ENCODE results near the gene RAB20.

RAB20 gene

DNA sequence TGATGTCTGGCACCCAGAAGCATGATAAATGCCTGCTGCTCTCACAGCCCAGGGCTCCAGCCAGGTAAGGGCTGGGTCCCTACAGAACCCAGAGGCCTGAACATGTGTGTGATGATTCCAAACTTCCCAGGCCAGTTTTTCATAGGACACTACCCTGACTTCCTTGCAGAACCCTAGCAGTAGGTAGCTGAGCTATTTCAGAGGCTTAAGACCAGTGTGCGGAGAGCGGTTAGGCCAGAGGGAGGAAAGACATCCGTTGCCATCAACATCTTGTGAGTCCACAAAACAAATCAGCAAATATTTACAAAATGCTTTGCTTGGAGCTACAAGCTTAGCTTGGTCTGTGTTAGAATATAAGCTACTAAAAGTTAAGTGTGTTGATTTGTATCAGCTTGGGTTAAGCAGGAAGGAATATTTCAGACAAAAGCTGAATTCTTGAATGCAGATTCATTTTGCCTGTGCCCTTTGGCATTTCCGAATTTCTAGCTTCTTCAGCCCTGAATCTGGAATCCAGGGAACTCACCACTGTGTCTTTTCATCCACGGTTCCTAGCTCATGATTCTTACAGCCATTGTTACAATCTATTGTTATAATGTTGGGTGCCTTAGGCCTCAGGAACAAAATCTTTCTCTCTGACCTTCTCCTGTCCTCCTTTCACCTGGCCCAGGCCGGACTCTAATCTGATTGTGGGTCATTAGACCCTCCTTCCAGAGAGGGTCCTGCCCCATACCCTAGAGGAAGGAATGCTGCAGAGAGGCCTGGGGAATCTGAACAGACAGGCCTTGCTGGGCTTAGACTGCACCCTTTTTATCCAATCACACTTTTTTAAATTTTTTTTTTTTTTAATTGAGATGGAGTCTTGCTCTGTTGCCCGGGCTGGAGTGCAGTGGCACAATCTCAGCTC is 12.4 kb downstream of the RAB20 start:
- POLR2A ChIA-PET = no interaction called here
- TF ChIP-seq SUZ12 (IDR thresholded peaks at IDR 0.05) (no peak), HDGF (IDR thresholded peaks at IDR 0.05; ENCODE audit: borderline replicate concordance) (no peak)
- DNase-seq (ENCODE audit: extremely low spot score) = no peak
- CTCF ChIA-PET = interaction anchor here (0.5 kb wide), 1 partner anchor 10 kb away, joined by 7 read pairs; no protein-coding TSS in a partner anchor

DNA sequence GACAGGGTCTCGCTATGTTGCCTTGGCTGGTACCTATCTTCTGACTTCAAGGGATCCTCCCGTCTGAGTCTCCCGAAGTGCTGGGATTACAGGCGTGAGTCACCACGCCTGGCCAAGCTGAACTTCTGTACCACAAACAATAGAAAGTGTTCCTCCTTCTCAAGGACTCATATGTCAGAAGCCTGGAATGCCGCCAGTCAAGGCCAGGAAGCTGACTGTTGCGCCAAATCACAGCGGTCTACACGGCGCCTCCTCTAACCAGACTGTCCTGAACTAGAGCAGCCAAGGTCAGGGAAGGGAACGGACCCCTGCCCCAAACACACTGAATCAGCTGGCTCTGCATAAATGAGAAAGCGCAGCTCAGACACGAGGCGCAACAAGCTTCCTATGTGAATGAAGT is 14.6 kb downstream of the RAB20 start:
- ChIA-PET CTCF (no interaction called here), POLR2A (no interaction called here)
- no peak for DNase-seq (ENCODE audit: extremely low spot score)
- TF ChIP-seq HDGF (IDR thresholded peaks at IDR 0.05; ENCODE audit: borderline replicate concordance) (no peak), NFRKB (IDR thresholded peaks at IDR 0.05) (no peak)

DNA sequence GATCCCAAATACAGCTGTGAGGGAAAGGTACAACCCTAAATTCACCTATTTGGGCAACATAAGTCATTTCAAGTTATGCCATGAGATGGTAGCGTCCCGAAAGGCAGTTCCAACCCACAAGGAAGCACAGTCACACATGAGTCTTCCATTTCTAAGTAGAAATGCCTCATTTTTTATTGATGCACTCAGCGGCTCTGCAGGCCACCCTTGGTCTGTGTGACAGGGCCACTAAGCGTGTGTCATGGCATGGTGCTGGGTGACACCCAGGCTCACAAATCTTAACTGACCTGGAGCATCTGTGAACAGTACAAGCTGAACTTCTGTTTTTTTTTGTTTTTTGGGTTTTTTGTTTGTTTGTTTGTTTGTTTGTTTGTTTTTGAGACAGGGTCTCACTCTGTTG is 15.1 kb downstream of the RAB20 start:
- ChIA-PET CTCF (no interaction called here), POLR2A (no interaction called here)
- no peak for TF ChIP-seq CTBP1 (IDR thresholded peaks at IDR 0.05; ENCODE audit: borderline replicate concordance)
- TF ChIP-seq FOXA1 (IDR thresholded peaks at IDR 0.05) = no peak
- no peak for TF ChIP-seq TARDBP (IDR thresholded peaks at IDR 0.05)
- TF ChIP-seq FOXM1 (IDR thresholded peaks at IDR 0.05; ENCODE audit: borderline replicate concordance) = no peak
- no peak for TF ChIP-seq BHLHE40 (IDR thresholded peaks at IDR 0.05; ENCODE audit: borderline replicate concordance)
- TF ChIP-seq ARNT (IDR thresholded peaks at IDR 0.05) = no peak
- TF ChIP-seq, protein P1, sequence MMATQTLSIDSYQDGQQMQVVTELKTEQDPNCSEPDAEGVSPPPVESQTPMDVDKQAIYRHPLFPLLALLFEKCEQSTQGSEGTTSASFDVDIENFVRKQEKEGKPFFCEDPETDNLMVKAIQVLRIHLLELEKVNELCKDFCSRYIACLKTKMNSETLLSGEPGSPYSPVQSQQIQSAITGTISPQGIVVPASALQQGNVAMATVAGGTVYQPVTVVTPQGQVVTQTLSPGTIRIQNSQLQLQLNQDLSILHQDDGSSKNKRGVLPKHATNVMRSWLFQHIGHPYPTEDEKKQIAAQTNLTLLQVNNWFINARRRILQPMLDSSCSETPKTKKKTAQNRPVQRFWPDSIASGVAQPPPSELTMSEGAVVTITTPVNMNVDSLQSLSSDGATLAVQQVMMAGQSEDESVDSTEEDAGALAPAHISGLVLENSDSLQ (IDR thresholded peaks at IDR 0.05) = no peak
- TF ChIP-seq LEF1 (IDR thresholded peaks at IDR 0.05; ENCODE audit: borderline replicate concordance) = no peak
- no peak for TF ChIP-seq ELF4 (IDR thresholded peaks at IDR 0.05)
- no peak for TF ChIP-seq SP1 (IDR thresholded peaks at IDR 0.05)
- DNase-seq (ENCODE audit: extremely low spot score) = no peak

DNA sequence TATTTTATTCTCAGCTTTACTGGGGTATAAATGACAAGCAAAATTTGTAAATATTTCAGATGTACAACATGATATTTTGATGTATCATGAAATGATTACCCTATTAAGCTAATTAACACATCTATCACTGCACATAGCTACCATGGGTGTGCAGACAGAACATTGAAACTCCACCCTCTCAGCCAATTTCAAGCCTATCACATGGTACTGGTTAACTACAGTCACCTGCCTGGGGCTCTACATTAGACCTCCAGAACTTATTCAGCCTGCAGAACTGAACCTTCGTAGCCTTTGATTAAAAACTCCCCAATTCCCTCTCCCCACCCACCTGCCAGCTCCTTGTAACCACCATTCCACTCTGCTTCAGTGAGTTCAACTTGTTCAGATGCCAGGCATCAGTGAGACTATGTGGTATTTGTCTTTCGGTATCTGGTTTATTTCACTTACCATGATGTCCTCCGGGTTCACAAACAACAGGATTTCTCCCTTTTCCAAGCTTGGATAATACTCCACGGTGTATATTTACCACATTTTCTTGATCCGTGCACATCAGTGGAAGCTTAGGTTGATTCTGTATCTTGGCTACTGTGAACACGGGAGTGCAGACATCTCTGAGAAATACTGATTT is 19.2 kb downstream of the RAB20 start:
- DNase-seq (ENCODE audit: extremely low spot score) = no peak
- POLR2A ChIA-PET = no interaction called here
- CTCF ChIA-PET = no interaction called here
- no peak for TF ChIP-seq HDGF (IDR thresholded peaks at IDR 0.05; ENCODE audit: borderline replicate concordance)
- TF ChIP-seq FOXK2 (IDR thresholded peaks at IDR 0.05) = no peak
- no peak for TF ChIP-seq BHLHE40 (IDR thresholded peaks at IDR 0.05; ENCODE audit: borderline replicate concordance)
- TF ChIP-seq ELF4 (IDR thresholded peaks at IDR 0.05) = no peak
- no peak for TF ChIP-seq ARNT (IDR thresholded peaks at IDR 0.05)
- no peak for TF ChIP-seq FOXA1 (IDR thresholded peaks at IDR 0.05)

DNA sequence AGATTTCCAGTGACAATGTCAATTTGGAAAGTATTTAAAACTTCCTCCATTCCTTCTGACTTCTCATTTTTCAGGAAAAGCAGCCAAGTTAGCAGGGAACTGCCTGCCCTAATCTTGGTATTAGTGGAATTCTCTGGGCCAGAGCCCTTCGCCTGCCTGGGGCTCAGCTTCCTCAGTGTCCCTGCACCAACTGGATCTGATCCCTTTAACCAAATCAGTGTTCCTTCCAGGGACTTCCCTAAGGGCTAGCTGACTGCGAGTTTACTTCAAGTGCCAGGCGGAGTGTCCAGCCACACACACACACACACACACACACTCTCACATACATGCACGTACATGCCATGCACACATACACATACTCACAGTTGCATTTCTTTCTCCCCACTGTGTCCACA is 20.0 kb downstream of the RAB20 start:
- no peak for TF ChIP-seq FOXK2 (IDR thresholded peaks at IDR 0.05)
- no peak for TF ChIP-seq CTBP1 (IDR thresholded peaks at IDR 0.05; ENCODE audit: borderline replicate concordance)
- no peak for TF ChIP-seq FOXM1 (IDR thresholded peaks at IDR 0.05; ENCODE audit: borderline replicate concordance)
- TF ChIP-seq FOXA1 (IDR thresholded peaks at IDR 0.05) = no peak
- no peak for TF ChIP-seq ARNT (IDR thresholded peaks at IDR 0.05)
- TF ChIP-seq ZNF384 (IDR thresholded peaks at IDR 0.05) = no peak
- no peak for TF ChIP-seq LEF1 (IDR thresholded peaks at IDR 0.05; ENCODE audit: borderline replicate concordance)
- TF ChIP-seq BHLHE40 (IDR thresholded peaks at IDR 0.05; ENCODE audit: borderline replicate concordance) = no peak
- TF ChIP-seq, protein P1 (IDR thresholded peaks at IDR 0.05) = no peak
- TF ChIP-seq SUZ12 (IDR thresholded peaks at IDR 0.05) = no peak
- no peak for TF ChIP-seq NFRKB (IDR thresholded peaks at IDR 0.05)
- TF ChIP-seq L3MBTL2 (conservative IDR thresholded peaks at IDR 0.05) = no peak
- TF ChIP-seq ELF4 (IDR thresholded peaks at IDR 0.05) = no peak
- no peak for TF ChIP-seq SP1 (IDR thresholded peaks at IDR 0.05)
- TF ChIP-seq TARDBP (IDR thresholded peaks at IDR 0.05) = no peak
- no peak for TF ChIP-seq HDGF (IDR thresholded peaks at IDR 0.05; ENCODE audit: borderline replicate concordance)
- POLR2A ChIA-PET = no interaction called here
- CTCF ChIA-PET = no interaction called here
- DNase-seq (ENCODE audit: extremely low spot score) = no peak

DNA sequence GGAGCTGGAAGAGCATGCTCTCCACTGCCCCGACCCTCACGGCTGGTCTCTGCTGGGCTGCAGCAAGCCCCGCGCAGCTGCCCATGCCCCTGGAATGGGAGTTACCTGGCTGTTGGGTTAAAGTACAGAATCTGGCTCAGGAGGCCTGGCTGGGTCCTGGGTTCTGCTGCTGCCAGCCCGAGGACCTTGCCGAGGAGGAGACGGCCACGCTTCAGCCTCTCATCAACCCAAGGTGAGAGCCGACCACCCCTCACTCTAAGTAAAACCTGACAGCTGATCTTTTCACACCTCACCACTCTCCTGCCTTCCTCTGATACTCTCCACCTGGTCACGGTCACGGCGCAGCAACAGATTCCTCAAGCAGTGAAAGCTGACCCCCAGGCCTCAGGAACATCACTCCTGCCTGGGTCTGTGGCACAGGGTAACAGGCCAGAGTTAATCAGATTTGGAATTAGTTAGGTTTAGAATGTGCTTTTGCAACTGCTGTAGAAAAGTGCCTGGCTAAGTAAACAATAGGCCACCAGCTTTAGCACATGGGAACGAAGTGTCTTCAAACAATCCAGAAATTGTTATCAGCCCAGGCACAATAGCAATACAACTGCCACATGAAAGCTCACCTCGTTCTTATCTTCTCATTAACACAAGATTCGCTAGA is 20.5 kb downstream of the RAB20 start:
- no peak for DNase-seq (ENCODE audit: extremely low spot score)
- POLR2A ChIA-PET = no interaction called here
- no peak for TF ChIP-seq SUZ12 (IDR thresholded peaks at IDR 0.05)
- TF ChIP-seq L3MBTL2 (conservative IDR thresholded peaks at IDR 0.05) = no peak
- no peak for TF ChIP-seq HDGF (IDR thresholded peaks at IDR 0.05; ENCODE audit: borderline replicate concordance)
- TF ChIP-seq SP1 (IDR thresholded peaks at IDR 0.05) = no peak
- no peak for TF ChIP-seq CTBP1 (IDR thresholded peaks at IDR 0.05; ENCODE audit: borderline replicate concordance)
- no peak for TF ChIP-seq ELF4 (IDR thresholded peaks at IDR 0.05)
- CTCF ChIA-PET = no interaction called here

DNA sequence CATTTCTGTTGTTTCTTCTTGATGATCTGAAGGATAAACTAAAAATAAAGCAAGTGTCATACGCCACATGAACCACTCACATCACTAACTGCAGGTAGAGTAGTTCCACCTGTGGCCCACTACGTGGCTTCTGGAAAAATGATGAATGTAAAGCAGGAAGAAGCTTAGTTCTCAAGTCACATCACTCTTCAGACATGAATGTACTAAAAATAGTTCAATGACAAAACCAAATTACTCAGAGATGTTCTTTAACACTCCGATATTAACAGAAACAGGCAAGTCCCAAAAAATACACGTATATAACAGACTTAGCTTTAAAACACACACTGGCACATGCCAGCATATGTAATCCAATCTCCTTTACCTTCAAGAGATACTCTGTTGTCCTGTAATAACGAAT is 21.6 kb downstream of the RAB20 start:
- TF ChIP-seq ELF4 (IDR thresholded peaks at IDR 0.05) (no peak), SP1 (IDR thresholded peaks at IDR 0.05) (no peak), TARDBP (IDR thresholded peaks at IDR 0.05) (no peak), L3MBTL2 (conservative IDR thresholded peaks at IDR 0.05) (no peak), FOXK2 (IDR thresholded peaks at IDR 0.05) (no peak), ARNT (IDR thresholded peaks at IDR 0.05) (no peak), FOXM1 (IDR thresholded peaks at IDR 0.05; ENCODE audit: borderline replicate concordance) (no peak), SUZ12 (IDR thresholded peaks at IDR 0.05) (no peak), ZNF384 (IDR thresholded peaks at IDR 0.05) (no peak), HDGF (IDR thresholded peaks at IDR 0.05; ENCODE audit: borderline replicate concordance) (no peak), FOXA1 (IDR thresholded peaks at IDR 0.05) (no peak), BHLHE40 (IDR thresholded peaks at IDR 0.05; ENCODE audit: borderline replicate concordance) (no peak), LEF1 (IDR thresholded peaks at IDR 0.05; ENCODE audit: borderline replicate concordance) (no peak), NFRKB (IDR thresholded peaks at IDR 0.05) (no peak), CTBP1 (IDR thresholded peaks at IDR 0.05; ENCODE audit: borderline replicate concordance) (no peak)
- TF ChIP-seq, protein P1 (IDR thresholded peaks at IDR 0.05) = no peak
- ChIA-PET CTCF (no interaction called here), POLR2A (no interaction called here)
- no peak for DNase-seq (ENCODE audit: extremely low spot score)
